Heart right ventricle (tissue), 16 donors: ENCODE results near the gene GRPEL2. TPM values are rescaled to one million over a fixed set of nuclear protein-coding genes. Genes with fewer than 3 reads are reported as not detected.

Experiments
- ATAC-seq, 8 donors: fragments of 200-7000 bp; cut with Tn5 transposase; one replicate each; pipeline ENCODE4 v1.9.1; 2020; ENCODE audit warnings: mild to moderate bottlenecking in 8 of 8, moderate library complexity in 8 of 8, moderate number of reproducible peaks in 1 of 8
- DNase-seq, 2 donors: peaks; one replicate each; pipeline ENCODE4 v3.0.0-alpha.2; 2020
- H3K27ac ChIP-seq, 10 donors: fragments of 200-600 bp; sonication (generic) in 2 of 10; one replicate each; pipeline versions ENCODE4 v1.5.0 to v1.8.0; 2020 to 2022; ENCODE audit warnings: mild to moderate bottlenecking in 3 of 10
- H3K27me3 ChIP-seq, 7 donors: fragments of 200-600 bp; one replicate each; pipeline ENCODE4 v1.8.0; 2021 to 2022; ENCODE audit warnings: mild to moderate bottlenecking in 2 of 7
- H3K36me3 ChIP-seq, 9 donors: fragments of 200-600 bp; sonication (generic) in 1 of 9; one replicate each; pipeline versions ENCODE4 v1.5.0 to v1.8.0; 2020 to 2022; ENCODE audit warnings: mild to moderate bottlenecking in 2 of 9
- H3K4me1 ChIP-seq, 9 donors: fragments of 200-600 bp; sonication (generic) in 1 of 9; one replicate each; pipeline versions ENCODE4 v1.5.0 to v1.8.0; 2020 to 2022; ENCODE audit warnings: mild to moderate bottlenecking in 4 of 9
- H3K4me3 ChIP-seq, 10 donors: fragments of 200-600 bp; sonication (generic) in 2 of 10; one replicate each; pipeline versions ENCODE4 v1.5.0 to v1.8.0; 2020 to 2022; ENCODE audit warnings: mild to moderate bottlenecking in 7 of 10, moderate library complexity in 2 of 10
- H3K9me3 ChIP-seq, 11 donors: fragments of 200-600 bp in 10 of 11; sonication (generic) in 2 of 11; one replicate each; pipeline versions ENCODE4 v1.5.0 to v1.8.0; 2013 to 2022; ENCODE audit warnings: mild to moderate bottlenecking in 2 of 11, control low read depth in 1 of 11, moderate library complexity in 1 of 11
- WGBS, 2 donors: extraction: QIAGEN DNeasy Blood & Tissue Kit; methylation state at CpG; one replicate each; pipeline ENCODE4 v1.1.7; 2013; ENCODE audit warnings: inconsistent platforms in 1 of 2; 5-methylcytosine and 5-hydroxymethylcytosine counted together
- intact Hi-C, 10 donors: fragments of 100-400 bp; cut with DNase I; formaldehyde crosslinking; loops; one replicate each; pipeline versions ENCODE4 v1.11.1 to v1.14.2; 2022
- polyA plus RNA-seq, 2 donors: library from polyadenylated mRNA; stranded (reverse); fragments of 200-250 nt; gene quantifications; one replicate each; pipeline ENCODE4 v1.2.3, GENCODE V29; 2013
- total RNA-seq, 10 donors: library from RNA; stranded (reverse); fragmentation: NEBNext Ultra II Directional in 3 of 10; extraction: Animal tissue kit (Norgen Biotek cat#: 25700) in 3 of 10; gene quantifications; one replicate each; pipeline versions ENCODE4 v1.2.1 to v1.2.4, GENCODE V29; 2021 to 2023
- TF ChIP-seq, protein P1 (sequence below), 9 donors: fragments of 200-600 bp; sonication (generic) in 2 of 9; IDR thresholded peaks; one replicate each; pipeline versions ENCODE4 v1.5.0 to v1.8.0; 2021 to 2022; ENCODE audit warnings: antibody characterized with exemption in 9 of 9, mild to moderate bottlenecking in 5 of 9, moderate library complexity in 1 of 9
- donor health status: Arrhythmogenic right ventricular cardiomyopathy.
- donor health status: ischemic (EF 13 %, LVEDD 7.1; RV severe dilation, severe dysfunction).
- donor health status: healthy with polysubstance abuse.
- donor health status: DM: no; HTN: yes; CAD: no.
- donor health status: DM: no; HTN: no; CAD: no.
- donor health status: ischemic (EF 25% LVEDD 6.9; RV normal size, moderate dysfunction).
- donor health status: ischemic (EF 25% LVEDD 5.7; RV mildly dilated, moderate dysfunction).
- donor health status: healthy.
- donor health status: DM: yes; HTN: yes; CAD: no.
- donor health status: Ischemic cardiomyopathy.
- donor health status: ischemic (EF 35%, LVEDD 5.7; RV mildly dilated, moderate dysfunction).
- donor health status: nonischemic (EF 11% LVEDD 7.7; RV severe dilation, severe dysfunction).
- donor health status: DM: yes; HTN: yes; CAD: no.
- donor health status: PGD.
- donor health status: ischemic (EF 29% LVEDD 5.4; RV normal size, mild dysfunction).
- donor health status: nonischemic (EF 23%, LVEDD 6.1; RV moderate dilation, normal function).

The GRPEL2 gene
- total and polyA plus RNA-seq, 12 donors, result 4.8 to 13.4 (median 9.9) TPM

DNA sequence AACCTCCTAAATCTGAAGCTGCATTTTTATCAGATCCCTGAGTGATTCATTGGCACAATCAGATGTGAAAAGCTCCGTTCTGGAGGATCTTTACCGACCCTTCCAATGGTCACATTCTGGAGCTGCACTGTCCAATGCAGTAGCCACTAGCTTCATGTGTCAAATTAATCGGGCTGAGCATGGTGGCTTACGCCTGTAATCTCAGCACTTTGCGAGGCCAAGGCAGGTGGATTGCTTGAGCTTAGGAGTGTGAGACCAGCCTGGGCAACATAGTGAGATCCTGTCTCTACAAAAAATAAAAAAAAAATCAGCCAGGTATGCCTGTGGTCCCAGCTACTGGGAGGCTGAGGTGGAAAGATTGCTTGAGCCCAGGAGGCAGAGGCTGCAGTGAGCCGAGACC, 30.1 kb downstream of the GRPEL2 start:
- H3K4me3 ChIP-seq, result no peak overlapping the region
- no peaks in the 10 kb centered on the region for H3K9me3 ChIP-seq
- intact Hi-C loops, result loop anchor here in 1 of 10 donors (5.0 kb wide), 1 partner anchor 192 kb away; no protein-coding TSS in a partner anchor
- no peaks in the 10 kb centered on the region for H3K36me3 ChIP-seq
- no peak overlapping the region for H3K27ac ChIP-seq
- TF ChIP-seq, protein P1, sequence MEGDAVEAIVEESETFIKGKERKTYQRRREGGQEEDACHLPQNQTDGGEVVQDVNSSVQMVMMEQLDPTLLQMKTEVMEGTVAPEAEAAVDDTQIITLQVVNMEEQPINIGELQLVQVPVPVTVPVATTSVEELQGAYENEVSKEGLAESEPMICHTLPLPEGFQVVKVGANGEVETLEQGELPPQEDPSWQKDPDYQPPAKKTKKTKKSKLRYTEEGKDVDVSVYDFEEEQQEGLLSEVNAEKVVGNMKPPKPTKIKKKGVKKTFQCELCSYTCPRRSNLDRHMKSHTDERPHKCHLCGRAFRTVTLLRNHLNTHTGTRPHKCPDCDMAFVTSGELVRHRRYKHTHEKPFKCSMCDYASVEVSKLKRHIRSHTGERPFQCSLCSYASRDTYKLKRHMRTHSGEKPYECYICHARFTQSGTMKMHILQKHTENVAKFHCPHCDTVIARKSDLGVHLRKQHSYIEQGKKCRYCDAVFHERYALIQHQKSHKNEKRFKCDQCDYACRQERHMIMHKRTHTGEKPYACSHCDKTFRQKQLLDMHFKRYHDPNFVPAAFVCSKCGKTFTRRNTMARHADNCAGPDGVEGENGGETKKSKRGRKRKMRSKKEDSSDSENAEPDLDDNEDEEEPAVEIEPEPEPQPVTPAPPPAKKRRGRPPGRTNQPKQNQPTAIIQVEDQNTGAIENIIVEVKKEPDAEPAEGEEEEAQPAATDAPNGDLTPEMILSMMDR (IDR thresholded peaks at IDR 0.05), result no peak
- ATAC-seq, result no peak
- WGBS, 2 donors, result 93 to 96% methylated on average over 6 of the region's 6 CpGs
- no peak for DNase-seq
- H3K27me3 ChIP-seq, result no peaks in the 10 kb centered on the region
- H3K4me1 ChIP-seq, result peaks cover 0 to 24% (median 11%) of the 10 kb centered on the region in 9 donors

DNA sequence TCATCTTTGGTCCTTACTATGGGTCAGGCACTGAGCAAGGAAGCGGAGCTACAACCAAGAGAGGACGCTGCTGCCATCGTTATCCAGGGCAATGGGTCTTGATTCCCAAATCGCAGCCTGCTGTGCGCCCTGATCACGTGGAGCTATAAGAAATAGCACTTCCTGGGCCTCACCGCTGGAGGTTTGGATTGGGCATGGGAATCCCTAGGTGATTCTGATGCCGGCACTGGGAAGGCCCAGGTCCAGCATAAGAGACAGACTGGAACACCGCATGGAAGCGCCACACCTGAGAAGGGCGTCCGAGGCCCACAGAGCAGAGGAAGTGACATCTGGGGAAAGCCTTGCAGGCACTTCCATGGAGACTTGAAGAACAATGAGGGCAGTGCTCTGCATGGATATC, 30.8 kb downstream of the GRPEL2 start:
- no peaks in the 10 kb centered on the region for H3K36me3 ChIP-seq
- H3K27ac ChIP-seq, result no peak overlapping the region
- intact Hi-C loops, result loop anchor here in 1 of 10 donors (5.0 kb wide), 1 partner anchor 191 kb away; no protein-coding TSS in a partner anchor
- H3K27me3 ChIP-seq, result no peaks in the 10 kb centered on the region
- 94 to 97% methylated on average over 12 of the region's 12 CpGs for WGBS, 2 donors
- TF ChIP-seq, protein P1 (IDR thresholded peaks at IDR 0.05), result no peak
- ATAC-seq (no peak), DNase-seq (no peak)
- peaks cover 0 to 25% (median 9%) of the 10 kb centered on the region in 9 donors for H3K4me1 ChIP-seq
- no peaks in the 10 kb centered on the region for H3K9me3 ChIP-seq
- no peak overlapping the region for H3K4me3 ChIP-seq

DNA sequence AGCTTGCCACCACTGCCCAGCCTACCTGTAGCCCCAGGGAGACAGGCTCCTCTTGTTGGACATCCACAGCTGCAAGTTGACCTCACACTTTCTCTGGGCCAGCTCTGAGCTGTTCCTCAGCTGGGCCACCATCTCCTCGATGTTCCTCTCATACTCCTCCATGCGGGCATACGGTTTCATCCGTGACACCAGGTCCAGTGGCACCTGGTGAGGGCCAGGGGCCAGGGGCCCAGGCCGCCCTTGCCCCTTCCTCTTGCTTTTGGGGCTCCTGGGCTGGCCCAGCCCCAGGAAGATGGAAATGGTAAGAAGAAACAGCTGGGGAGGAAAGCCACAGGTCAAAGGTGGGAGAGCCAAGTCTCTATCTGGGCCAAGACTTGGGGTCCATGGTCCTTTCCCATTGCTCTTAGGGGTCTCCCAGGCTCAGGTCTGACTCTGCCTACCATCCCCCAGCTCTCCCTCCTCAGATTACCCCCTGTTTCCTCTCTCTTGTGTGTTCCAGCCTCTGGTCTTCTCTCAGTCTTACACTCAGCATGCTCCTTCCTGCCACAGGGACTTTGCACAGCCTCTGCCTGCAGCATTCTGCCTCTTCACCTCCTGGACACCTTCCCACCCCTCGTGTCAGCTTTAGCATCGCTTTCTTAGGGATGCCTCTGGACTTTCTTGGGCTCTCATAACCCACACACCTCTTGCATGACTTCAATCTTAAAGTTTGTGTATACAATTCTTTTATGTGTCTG, 31.6 kb downstream of the GRPEL2 start:
- no peaks in the 10 kb centered on the region for H3K36me3 ChIP-seq
- TF ChIP-seq, protein P1 (IDR thresholded peaks at IDR 0.05), result no peak
- ATAC-seq, result no peak
- DNase-seq, result no peak
- H3K4me1 ChIP-seq, result peaks cover 4 to 25% (median 9%) of the 10 kb centered on the region in 9 donors
- WGBS, 2 donors, result 96% methylated on average over 7 of the region's 7 CpGs
- H3K4me3 ChIP-seq, result no peak overlapping the region
- H3K27ac ChIP-seq, result no peak overlapping the region
- intact Hi-C loops, result loop anchor here in 1 of 10 donors (5.0 kb wide), 1 partner anchor 190 kb away; no protein-coding TSS in a partner anchor
- H3K27me3 ChIP-seq, result no peaks in the 10 kb centered on the region
- H3K9me3 ChIP-seq, result no peaks in the 10 kb centered on the region

- TF ChIP-seq, protein P1 (IDR thresholded peaks at IDR 0.05), result no peak
- DNase-seq, result no peak
- H3K36me3 ChIP-seq, result no peaks in the 10 kb centered on the region
- H3K4me1 ChIP-seq, result peaks cover 9 to 32% (median 22%) of the 10 kb centered on the region in 9 donors
- no peaks in the 10 kb centered on the region for H3K27me3 ChIP-seq
- intact Hi-C loops, result loop anchor here in 1 of 10 donors (5.0 kb wide), 1 partner anchor 189 kb away; no protein-coding TSS in a partner anchor
- no peak overlapping the region for H3K4me3 ChIP-seq
- no peaks in the 10 kb centered on the region for H3K9me3 ChIP-seq
- ATAC-seq, result no peak
- peak overlapping the region in 1 of 10 donors; percentile 19 for H3K27ac ChIP-seq
- WGBS, 2 donors, result 60 to 65% methylated on average over 5 of the region's 5 CpGs
Measured at GRCh38 chr5:149378241-149378820, 33.0 kb downstream of the GRPEL2 start.
